ENCODE measurements around the gene KLF1. TPM values are rescaled to one million over a fixed set of nuclear protein-coding genes. Genes with fewer than 3 reads are reported as not detected.

Gene KLF1
- total RNA-seq: 7.1 TPM

DNA sequence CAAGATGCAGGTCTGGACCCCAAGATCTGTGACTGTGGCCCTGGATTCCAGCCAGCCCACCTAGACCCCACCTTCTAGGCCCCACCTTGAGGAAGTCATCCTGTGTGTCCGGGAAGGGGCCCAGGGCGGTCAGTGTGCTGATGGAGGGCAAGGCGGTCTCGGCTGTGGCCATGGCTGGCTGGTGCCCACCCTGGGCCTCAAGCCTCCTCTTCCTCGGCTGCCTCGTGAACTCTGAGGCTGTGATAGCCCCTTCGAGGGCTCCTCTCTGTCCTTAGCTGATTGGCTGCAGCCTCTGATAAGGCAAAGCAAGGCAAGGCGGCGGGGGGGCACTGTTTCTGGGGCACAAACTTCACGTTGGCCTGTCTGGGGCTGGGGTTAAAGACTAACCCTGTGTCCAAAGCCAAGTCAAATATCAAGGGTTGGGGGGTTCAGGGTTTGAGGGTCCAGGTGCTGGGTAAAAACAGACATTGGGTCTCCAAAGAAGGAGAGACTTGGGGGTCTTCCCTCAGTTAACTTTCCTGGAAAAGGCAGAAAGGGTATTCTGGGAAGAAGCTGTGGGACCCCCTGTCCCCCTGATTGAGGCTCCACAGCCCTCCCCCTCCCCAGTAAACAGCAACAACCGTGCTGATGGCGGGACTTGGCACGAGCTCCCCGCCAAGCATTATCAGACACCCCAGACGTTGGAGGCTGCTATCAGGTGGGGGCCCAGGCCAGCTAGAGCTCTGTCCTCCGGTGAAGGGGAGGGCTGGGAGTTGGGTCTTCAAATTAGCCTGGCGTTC is at the start of gene KLF1:
Gene KLF1 (minus strand): TSS at position 233 of the 779 bp plus-strand sequence. CDS start 61 bp downstream, at position 172.

DNA sequence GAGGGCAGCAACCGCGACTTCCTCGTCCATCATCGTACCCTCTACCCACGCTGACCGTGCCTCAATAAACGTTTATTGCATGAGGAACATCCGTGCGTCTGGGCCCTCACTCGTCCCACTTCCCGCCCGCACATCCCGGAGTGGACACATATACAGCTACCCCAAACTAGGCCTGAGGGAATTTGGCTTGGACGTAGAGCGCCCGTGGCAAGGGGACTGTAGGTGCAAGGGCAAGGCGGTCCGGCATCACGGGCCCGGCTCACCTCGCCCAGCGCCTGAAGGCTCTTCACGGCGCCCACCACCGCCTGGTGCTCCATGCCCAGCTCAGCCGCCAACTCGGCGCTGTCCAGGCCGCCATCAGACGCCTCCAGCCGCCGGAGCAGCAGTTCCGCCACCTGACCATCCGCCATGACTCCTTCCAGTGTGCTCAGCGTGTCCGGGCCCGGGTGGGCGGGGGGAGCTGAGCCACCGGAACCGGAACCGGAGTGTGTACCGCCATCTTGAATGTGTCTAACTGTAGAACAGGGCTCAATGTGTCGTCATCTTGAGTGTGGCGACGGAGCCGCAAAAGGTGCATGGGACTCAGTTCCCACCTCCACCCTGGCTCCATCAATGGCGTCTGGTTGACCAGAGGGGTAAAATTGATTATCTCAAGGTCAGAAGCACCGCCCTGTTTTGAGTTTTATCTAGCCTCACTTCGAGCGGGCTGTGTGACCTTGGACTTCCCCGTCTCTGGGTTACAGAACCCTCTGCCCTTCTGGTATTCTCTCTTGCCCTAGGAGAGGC is 46.5 kb upstream of the KLF1 start, which contains the start of gene FARSA:
Gene FARSA (minus strand): TSS at position 425 of the 786 bp plus-strand sequence. CDS start 15 bp downstream, at position 410.

DNA sequence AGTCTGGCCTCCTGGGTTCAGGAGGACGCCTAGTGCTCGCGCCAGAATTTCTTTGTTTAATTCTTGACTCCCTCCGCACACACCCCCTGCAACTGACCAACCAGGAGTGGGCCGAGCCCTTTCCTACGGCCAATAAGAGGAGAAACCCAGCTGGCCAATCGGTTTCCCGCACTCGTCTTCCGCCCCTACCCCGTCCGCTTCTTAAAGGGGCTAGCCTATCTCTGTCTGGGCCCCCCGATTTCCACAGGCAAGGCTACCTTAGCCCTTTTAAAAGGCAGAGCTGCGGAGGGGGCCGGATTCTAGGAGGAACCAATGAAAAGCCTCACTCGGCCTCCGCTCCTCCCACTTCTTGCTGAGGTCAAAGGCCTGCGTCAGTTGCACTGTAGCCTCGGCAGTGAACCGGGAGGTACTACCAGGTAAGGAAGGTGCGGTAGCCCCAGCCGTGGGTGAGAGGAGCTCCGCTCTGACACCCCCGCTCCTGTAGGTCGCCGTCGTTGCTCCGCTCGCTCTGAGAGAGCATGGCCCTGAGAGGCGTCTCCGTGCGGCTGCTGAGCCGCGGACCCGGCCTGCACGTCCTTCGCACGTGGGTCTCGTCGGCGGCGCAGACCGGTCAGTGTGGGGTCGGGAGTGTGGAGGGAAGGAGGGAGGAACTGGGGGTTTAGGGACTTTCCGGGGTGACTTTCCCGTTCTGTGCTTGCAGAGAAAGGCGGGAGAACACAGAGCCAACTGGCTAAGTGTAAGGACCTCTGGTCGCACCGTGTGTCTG is 4.0 kb upstream of the KLF1 start, which contains the start of gene GCDH:
Gene GCDH (plus strand): TSS at position 374 of the 766 bp plus-strand sequence. CDS start 145 bp downstream, at position 519.

GRCh38 chr19:12881172-12881808 is 5.7 kb downstream of the KLF1 start, which contains the start of gene DNASE2:
DNASE2 (minus strand) TSS chr19:12881449; CDS start chr19:12881375, 74 bp downstream.

GRCh38 chr19:12838182-12838885 is 48.7 kb downstream of the KLF1 start, which contains the start of gene MAST1:
MAST1 (plus strand) TSS chr19:12838515; CDS start chr19:12838573, 58 bp downstream.

GRCh38 chr19:12834566-12834943 is 52.4 kb downstream of the KLF1 start, which contains the start of gene RTBDN:
RTBDN (minus strand) TSS chr19:12834579; CDS start chr19:12829979, 4,600 bp downstream.

Small RNA genes within 50 kb of the gene (small RNA-seq; reads per million reads assigned to genes)
- 0.16 reads per million for gene MIR5695 (ENCODE audit: low replicate concordance)
- not detected for gene MIR6794 (ENCODE audit: low replicate concordance)

Other genes starting within 250 kb of the KLF1 start
- 52.4 TPM for gene MAN2B1, start 220.5 kb downstream of the KLF1 start, total RNA-seq
- 12.7 TPM for gene WDR83, start 220.4 kb downstream of the KLF1 start, total RNA-seq
- gene DHPS, start 205.3 kb downstream of the KLF1 start, total RNA-seq: 85.2 TPM
- not detected for gene GNG14, start 199.2 kb downstream of the KLF1 start, total RNA-seq
- gene FBXW9, start 190.6 kb downstream of the KLF1 start, total RNA-seq: 13.4 TPM
- 75.0 TPM for gene TNPO2, start 163.3 kb downstream of the KLF1 start, total RNA-seq
- gene TRIR, start 152.5 kb downstream of the KLF1 start, total RNA-seq: 87.8 TPM
- 48.2 TPM for gene GET3, start 149.7 kb downstream of the KLF1 start, total RNA-seq
- gene BEST2, start 135.4 kb downstream of the KLF1 start, total RNA-seq: not detected
- 55.4 TPM for gene HOOK2, start 111.6 kb downstream of the KLF1 start, total RNA-seq
- gene JUNB, start 95.7 kb downstream of the KLF1 start, total RNA-seq: 219 TPM
- 324 TPM for gene PRDX2, start 85.4 kb downstream of the KLF1 start, total RNA-seq
- not detected for gene THSD8, start 85.1 kb downstream of the KLF1 start, total RNA-seq
- 14.4 TPM for gene RNASEH2A, start 80.6 kb downstream of the KLF1 start, total RNA-seq
- not detected for gene RTBDN, start 52.6 kb downstream of the KLF1 start, total RNA-seq
- 1.1 TPM for gene MAST1, start 48.7 kb downstream of the KLF1 start, total RNA-seq
- 15.4 TPM for gene DNASE2, start 5.8 kb downstream of the KLF1 start, total RNA-seq
- 45.0 TPM for gene GCDH, start 4.0 kb upstream of the KLF1 start, total RNA-seq
- 1.4 TPM for gene SYCE2, start 32.1 kb upstream of the KLF1 start, total RNA-seq
- 49.1 TPM for gene FARSA, start 46.5 kb upstream of the KLF1 start, total RNA-seq
- gene CALR, start 51.4 kb upstream of the KLF1 start, total RNA-seq: 525 TPM
- gene RAD23A, start 58.7 kb upstream of the KLF1 start, total RNA-seq: 77.2 TPM
- gene GADD45GIP1, start 70.0 kb upstream of the KLF1 start, total RNA-seq: 19.3 TPM
- gene DAND5, start 82.4 kb upstream of the KLF1 start, total RNA-seq: not detected
- gene NFIX, start 108.3 kb upstream of the KLF1 start, total RNA-seq: 48.9 TPM
- gene LYL1, start 215.7 kb upstream of the KLF1 start, total RNA-seq: 24.1 TPM
- gene TRMT1, start 229.5 kb upstream of the KLF1 start, total RNA-seq: 28.3 TPM
- 20.8 TPM for gene NACC1, start 231.1 kb upstream of the KLF1 start, total RNA-seq